GM12892 (cell line): ENCODE data around the gene DNAH10.

Experiments
- POLR2A ChIP-seq: IDR thresholded peaks from 2 replicates; pipeline ENCODE4 v1.6.1; 2011; ENCODE audit warnings: low read depth, low read length, control low read depth
- POLR2AphosphoS5 ChIP-seq: IDR thresholded peaks from 2 replicates; pipeline ENCODE4 v1.6.1; 2011; ENCODE audit warnings: low read depth, low read length, control low read depth
- TAF1 ChIP-seq: IDR thresholded peaks from 2 replicates; pipeline ENCODE4 v1.6.1; 2011; ENCODE audit warnings: low read depth, mild to moderate bottlenecking, control low read depth, low read length, borderline replicate concordance

DNA sequence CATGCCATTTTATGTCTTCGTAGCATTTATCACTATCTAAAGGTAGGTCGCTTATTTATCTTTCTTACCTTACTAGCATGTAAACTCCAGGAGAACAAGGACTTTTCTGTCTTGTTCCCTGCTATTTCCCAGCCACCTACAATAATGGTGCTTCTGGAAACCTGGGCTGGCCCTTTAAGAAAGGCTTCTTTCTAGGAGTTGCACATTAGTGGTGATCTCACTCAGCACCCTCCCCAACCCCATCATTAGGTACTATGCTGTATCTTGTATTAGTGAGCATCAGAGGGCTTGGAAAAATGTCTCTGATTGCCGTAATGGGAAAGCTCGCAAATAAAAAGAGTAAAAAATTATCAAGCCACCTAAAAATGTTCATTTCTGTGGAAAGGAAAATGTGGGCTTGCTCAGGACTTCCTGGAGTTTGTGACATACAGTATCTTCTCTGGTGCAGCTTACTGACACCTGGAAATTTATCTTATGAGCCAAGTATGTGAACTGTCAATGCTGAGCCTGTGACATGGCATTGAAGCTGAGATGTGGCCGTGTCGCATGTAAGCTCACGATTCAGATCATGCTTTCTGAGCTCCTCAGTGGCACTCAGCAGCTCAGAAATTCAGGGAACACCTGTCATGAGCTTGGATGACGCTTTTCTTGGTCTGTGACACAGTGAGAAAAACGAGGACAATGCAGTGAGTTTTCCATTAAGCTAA is 198.1 kb downstream of the DNAH10 start:
- no peak for TF ChIP-seq POLR2A
- no peak for TF ChIP-seq TAF1
- no peak for TF ChIP-seq POLR2AphosphoS5
